Right lobe of liver (tissue), 4 donors: ENCODE results near the gene SLC25A12.

ENCODE experiments used
- CTCF ChIP-seq, 4 donors: fragments of 200-600 bp in 3 of 4; fragments of 450-650 bp in 1 of 4; IDR thresholded peaks; one replicate each; pipeline versions ENCODE4 v1.5.1 to v1.8.0; 2016 to 2022; ENCODE audit warnings: antibody characterized with exemption in 4 of 4, mild to moderate bottlenecking in 2 of 4
- POLR2A ChIP-seq: fragments of 450-650 bp; IDR thresholded peaks from one replicate; pipeline ENCODE4 v1.6.1; 2017; ENCODE audit warnings: antibody characterized with exemption, mild to moderate bottlenecking
- donor health status: DM: no; HTN: no; CAD: no.
- donor health status: DM: no; HTN: no; CAD: no.
- donor health status: DM: no; HTN: yes; CAD: no.

- no peak for TF ChIP-seq CTCF (IDR thresholded peaks at IDR 0.05)
- no peak for TF ChIP-seq POLR2A
Measured at GRCh38 chr2:171923206-171923605, 29.2 kb upstream of the SLC25A12 start.
